ENCODE data around the gene MTERF2.

The MTERF2 gene

DNA sequence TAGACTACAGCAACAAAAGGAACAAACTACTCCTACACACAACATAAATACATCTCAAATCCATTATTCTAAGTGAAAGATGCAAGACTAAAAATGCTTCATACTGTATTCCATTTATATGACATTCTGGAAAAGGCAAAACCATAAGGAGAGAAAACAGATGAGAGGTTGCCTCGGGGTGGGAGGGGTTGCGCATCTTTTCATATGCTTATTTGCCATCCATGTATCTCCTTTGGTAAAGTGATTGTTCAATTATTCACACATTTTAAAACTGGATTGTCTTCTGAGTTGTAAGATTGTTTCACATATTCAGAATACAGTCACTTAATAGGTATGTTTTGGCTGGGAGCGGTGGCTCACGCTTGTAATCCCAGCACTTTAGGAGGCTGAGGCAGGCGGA lies 36.4 kb downstream of the MTERF2 start:
- DNase-seq, result no peak

DNA sequence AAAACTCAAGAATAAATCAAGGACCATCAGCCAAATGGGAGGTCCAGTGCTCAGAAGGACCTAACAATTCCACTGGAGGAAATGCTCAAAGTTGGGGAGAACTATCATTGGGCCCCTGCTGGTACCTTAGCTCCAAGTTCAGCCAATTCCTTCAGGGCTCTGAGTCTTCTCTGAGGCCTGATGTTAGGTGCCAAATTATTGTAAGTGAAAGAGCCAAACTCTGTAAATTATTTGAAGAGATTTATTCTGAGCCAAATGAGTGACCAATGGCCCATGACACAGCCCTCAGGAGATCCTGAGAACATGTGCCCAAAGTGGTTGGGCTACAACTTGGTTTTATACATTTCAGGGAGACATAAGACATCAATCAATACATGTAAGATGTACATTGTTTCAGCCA lies 39.5 kb downstream of the MTERF2 start:
- DNase-seq, result no peak

DNA sequence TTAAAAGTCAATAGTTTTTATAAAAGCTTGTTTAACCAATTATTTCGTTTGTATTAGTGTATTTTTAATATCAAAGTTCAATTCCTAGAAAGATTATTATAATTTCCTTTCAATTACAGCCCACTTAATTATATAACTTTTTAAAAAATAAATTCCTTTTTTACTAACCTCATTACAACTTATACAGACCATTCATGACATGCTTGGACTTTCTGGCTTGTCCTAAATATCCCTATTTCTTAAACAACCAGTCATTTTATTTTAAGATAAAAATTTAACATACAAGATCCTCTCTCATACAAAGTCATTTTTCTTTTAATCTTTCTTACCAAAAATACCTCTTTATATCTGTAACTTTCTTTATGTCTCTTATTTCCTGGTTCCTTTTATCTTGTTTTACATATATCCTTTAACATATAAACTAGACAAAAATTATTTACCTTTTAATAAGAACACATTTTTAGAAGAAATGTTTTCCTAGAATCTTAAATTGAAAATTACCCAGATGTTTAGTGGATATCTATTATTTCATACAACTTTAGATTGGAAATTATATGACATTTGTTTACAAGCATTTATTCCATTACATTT lies 41.6 kb downstream of the MTERF2 start:
- DNase-seq, result no peak

DNA sequence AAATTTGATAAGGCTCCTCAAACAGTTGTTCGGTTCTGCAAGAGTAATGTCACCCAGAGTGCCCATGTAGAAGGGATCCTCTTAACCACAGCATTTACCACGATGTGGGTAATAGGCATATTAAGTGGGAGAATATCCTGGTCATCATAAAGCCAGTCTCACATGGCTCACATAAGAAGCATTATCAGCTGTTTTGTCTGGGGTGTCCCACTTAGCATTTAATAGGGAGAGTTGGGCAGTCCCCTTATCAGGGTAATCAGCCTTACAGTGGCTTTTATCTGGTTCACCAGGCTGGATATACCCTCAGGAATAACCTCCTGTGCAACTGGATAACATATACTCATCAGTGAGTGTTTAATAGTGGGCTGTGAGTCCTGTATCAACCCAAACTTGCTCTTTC lies 44.2 kb downstream of the MTERF2 start:
- no peak for DNase-seq

DNA sequence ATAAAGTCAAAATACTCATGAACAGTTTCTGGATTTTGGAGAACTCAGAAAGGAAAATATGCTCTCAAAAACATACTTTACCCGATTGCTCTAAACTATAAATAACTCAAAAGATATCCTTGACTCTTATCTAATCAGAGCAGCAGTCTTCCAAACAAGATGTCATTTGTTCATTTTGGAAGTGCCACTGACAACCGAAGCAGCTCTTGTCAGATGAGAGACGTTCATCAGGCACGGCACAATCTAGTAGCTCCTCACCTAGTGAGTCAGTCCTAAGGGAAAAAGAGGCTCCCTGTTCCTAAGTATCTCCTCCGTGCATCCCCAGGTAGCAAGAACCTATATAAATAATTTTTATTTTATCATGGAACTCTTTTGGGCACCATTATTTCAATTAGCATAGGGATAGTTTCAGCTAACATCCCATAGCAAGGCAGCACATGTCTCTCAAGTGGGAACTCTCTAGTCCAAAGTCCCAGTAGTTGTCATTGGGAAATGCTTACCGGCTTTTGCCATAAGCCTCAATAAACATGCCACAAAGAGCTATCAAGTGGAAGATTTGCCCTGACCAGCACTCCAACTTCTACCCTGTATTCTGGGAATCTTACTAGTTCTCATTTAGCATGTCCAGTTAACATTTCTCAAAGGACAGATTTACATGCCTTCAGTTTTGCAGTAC lies 45.3 kb downstream of the MTERF2 start:
- no peak for DNase-seq

DNA sequence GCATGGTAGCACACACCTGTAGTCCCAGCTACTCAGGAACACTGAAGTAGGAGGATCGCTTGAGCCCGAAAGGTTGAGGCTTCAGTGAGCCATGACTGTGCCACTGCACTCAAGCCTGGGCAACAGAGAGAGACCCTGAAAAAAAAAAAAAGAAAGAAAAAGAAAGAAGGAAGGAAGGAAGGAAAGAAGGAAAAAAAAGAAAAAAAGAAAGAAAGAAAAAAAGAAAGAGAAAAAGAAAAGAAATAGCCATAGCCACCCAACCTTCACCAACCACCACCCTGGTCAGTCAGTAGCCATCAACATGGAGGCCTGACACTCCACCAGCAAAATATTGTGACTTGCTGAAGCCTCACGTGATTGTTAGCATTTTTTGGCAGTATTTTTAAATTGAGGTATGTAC lies 52.7 kb downstream of the MTERF2 start:
- DNase-seq, result no peak
